NCI-H748 (cell line): ENCODE data around the gene RNF115.
"Not testable (repeated sequence)": the region's sequence is repeated elsewhere in the genome, so short reads cannot be mapped to it uniquely, and the experiment has no call there.

Experiments
- DNase-seq: peaks from one replicate; lab custom pipeline; 2025; ENCODE audit not compliant: unreplicated experiment; lab: John Stamatoyannopoulos, UW

Gene RNF115

GRCh38 chr1:145823565-145824498 lies at the start of gene RNF115, which contains the start of gene POLR3C:
RNF115 (minus strand) TSS chr1:145824095; CDS start chr1:145823873, 222 bp downstream.
POLR3C (plus strand) TSS chr1:145824200; CDS start chr1:145825777, 1,577 bp downstream.
- peak; percentile 95 for DNase-seq

- no peak for DNase-seq
Measured at GRCh38 chr1:145871994-145872924, 48.4 kb upstream of the RNF115 start.

- DNase-seq, result no peak
Measured at GRCh38 chr1:145868232-145868631, 44.3 kb upstream of the RNF115 start.

DNA sequence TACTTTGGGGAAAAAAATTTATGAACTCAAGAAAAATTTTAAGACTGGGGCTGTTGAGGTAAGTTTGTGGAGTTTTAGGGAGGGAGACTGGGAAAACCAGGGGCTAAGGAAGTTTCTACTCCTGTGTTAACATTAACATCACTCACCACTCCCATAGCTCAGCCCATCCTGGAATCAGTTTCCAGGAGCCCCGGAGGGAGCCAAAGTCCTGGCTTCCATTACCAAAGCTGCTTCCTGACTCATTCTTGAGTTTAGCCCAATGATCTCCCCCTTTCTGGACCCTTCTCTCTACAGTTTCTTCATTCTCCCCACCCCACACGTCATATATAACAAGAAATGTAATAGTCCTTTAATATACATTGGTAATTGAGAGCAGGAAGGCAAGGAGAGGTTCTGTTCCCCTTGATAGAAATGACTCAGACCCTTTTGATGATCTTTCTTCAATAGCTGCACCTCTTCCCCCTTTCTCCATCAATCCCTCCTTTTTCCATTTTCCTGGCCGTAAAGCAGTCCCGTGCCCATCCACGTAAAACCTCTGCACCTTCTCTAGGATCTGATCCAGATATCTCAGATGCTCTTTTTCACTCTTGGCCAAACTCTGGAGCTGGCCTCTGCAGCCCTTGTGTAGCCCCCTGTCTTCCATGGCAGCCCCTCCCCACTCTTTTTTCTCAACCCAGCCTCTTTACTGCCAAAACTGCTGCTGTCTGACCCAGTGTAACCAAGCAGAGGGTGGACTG lies 39.6 kb upstream of the RNF115 start:
- no peak for DNase-seq

GRCh38 chr1:145859491-145860023 lies 35.7 kb upstream of the RNF115 start:
- peak; percentile 90 for DNase-seq

DNA sequence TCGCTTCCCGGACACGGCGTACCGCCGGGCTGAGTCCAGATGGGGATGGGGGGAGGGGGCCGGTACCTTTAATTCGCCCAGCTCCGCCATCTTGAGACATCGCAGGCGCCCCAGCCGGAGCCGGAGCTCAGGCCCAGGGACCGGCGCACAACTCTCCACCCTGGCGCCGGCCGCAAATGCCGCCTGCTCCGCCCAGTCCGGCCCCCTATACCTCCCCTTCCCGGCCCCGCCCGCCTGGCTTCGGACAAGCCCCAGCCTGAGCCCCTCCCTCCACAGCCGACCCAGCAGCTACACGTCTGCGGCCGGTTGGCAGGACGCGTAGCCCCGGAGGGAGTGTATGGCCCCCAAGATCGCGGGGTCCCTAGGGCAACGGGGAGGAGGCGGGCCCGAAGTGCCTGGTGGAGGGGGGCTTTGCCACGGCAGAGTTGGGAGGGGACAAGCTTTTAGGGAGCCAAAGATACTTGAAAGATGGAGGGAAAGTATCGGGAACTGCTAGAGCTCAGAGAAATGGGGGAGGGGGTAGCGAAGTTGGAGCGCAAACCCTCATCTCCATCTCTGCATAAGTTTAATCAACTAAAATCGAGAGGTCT lies 35.1 kb upstream of the RNF115 start, which contains the start of gene PIAS3:
Gene PIAS3, minus strand, starts transcription at position 181 of the 590 bp plus-strand sequence. Its CDS starts 91 bp downstream, at position 90.
- DNase-seq, result peak; percentile 95

DNA sequence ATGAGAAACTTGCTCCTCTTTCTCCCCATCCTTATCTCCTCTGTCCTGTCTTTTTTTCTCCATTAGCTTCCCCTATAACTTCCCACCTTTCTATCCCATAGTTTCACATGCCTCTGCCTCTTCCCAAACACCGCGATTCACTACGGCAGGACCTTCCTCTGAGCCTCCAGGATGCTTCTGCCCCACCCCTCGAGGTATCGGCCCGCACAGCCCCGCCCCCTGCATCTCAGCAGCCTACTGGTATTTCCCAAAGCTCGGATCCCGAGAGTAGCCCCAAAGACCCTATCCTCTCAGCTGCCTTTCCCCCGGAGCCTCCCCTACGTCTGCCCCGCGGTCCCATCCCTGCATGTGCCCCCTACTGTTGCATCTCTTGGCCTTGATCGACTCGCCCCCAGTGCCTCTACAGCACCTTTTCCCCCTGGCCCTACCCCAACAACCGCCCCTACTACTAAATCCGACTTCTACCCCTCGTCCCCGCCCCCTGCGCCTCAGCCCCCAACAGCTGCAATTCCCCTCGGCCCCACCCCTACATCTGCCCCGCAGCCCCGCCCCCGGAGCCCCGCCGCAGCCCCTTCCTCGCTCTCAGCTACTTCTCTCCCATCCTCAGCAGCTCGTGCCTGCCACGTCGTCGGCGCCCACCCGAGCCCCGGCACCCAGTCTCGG lies 34.5 kb upstream of the RNF115 start:
- peak; percentile 84 for DNase-seq

GRCh38 chr1:145857170-145857569 lies 33.3 kb upstream of the RNF115 start:
- DNase-seq, result no peak

DNA sequence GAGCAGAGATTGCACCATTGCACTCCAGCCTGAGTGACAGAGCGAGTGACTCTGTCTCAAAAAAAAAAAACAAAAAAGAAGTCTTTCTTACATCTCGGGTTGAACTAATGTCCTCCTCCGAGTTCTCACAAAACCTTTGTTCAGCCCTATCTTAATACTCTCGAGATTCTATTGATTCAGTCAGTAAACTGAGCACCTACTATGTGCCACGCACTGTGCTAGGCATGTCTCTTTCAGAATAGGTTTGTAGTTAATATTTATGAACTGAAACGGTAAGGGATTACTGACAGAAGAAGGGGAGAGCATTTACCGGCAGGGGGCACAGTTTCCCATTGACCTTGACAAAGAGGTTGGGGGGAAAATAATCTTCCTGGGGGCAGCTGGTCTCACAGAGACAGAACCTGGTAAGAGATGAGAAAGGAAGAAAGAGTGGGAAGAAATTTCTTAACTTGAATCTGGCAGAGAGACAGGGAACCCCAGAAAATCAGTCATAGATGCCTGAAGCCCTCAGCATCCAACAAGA lies 31.6 kb upstream of the RNF115 start:
- no peak for DNase-seq

DNA sequence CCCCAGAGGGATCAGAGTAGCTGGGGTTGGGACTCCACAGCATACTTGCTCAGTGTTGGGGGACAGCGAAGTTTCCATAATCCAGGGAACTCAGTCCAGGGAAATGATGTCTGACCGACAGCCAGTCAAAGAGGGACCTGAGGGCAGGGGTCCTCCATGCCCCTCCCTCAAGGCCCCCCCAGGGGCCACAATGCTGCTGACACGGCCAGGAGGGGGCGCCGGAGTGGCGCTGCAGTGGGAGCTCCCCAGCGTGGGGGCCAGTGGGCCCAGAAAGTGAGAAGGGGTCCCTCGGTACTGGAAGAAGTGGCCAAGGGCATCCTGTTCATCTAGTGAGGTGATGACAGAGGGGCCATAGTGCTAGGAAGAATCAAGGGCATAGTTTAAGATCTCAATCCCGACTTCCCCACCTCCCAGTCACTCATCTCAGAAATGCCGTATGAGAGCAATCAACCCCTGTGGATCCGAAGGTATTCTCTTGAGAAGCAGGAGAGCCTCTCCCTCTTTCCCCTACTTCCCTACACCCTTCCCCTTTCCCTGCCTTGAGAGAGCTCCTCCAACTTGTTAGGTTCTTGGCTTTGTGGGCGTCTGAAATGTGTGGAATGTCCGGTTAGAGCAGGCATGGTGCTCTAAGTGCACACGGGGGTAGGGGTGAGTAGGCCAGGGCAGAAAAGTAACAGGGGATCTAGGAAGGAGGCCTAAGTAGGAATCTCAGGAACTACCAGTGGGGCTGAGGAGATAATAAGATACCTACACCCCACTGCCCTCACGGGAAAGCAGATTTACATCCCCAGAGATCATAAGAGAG lies 25.7 kb upstream of the RNF115 start:
- no peak for DNase-seq

GRCh38 chr1:145847827-145848226 lies 23.9 kb upstream of the RNF115 start:
- no peak for DNase-seq

- peak; percentile 63 for DNase-seq
Measured at GRCh38 chr1:145846201-145846612, 22.3 kb upstream of the RNF115 start.

DNA sequence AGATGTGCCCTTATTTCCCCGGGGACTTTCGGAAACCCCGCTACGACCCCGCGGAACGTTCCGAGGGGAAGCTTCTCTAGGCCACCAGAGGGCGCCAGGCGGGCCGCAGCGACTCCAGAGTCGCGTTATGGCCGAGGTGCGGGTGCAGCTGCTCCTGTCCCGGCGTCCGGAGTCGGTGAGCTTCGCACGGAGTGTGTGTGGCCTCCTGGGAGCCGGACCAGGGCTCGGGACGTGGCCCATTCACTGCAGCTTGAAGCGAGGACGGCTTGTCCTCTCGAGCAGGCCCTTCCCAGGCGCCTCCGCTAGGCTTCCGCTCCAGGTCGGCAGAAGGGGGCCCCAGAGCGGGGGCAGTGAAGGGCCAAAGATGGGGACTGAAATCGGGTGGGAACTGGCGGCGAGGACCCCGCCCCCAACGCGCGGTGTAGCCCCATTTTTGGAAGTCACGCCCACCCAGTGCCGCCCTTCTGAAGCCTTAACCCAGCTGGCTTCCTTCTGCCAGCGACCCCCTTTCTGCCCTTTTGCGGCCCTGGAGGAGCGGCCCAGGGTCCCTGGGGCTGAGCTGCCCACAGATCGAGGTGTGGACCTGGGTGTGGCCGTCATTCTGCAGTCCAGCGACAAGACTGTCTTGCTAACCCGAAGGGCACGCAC lies 21.7 kb upstream of the RNF115 start, which contains the start of gene NUDT17:
Gene NUDT17, plus strand, starts transcription at position 117 of the 648 bp plus-strand sequence. Its CDS starts 11 bp downstream, at position 128.
- peak; percentile 86 for DNase-seq

GRCh38 chr1:145845144-145845513 lies 21.2 kb upstream of the RNF115 start:
- peak; percentile 59 for DNase-seq

GRCh38 chr1:145843031-145843430 lies 19.1 kb upstream of the RNF115 start:
- no peak for DNase-seq

DNA sequence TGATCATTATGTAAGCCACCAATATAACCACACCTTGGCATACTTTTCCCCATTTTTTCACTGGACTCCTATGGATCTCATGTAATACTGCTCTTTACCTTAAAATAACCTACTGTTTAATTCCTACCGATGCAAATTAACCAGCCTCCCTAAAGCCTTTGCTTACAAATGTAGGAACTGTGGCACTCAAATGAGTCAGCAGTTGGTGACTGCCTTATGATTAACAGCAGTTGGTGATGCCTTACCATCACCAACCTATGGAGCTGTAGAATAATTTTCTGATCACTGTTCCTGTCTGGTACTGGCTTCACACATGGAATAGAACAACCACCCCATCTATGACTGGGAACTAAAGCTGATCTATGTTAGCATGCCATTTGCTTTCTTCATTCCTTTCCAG lies 13.8 kb upstream of the RNF115 start:
- DNase-seq, result no peak

DNA sequence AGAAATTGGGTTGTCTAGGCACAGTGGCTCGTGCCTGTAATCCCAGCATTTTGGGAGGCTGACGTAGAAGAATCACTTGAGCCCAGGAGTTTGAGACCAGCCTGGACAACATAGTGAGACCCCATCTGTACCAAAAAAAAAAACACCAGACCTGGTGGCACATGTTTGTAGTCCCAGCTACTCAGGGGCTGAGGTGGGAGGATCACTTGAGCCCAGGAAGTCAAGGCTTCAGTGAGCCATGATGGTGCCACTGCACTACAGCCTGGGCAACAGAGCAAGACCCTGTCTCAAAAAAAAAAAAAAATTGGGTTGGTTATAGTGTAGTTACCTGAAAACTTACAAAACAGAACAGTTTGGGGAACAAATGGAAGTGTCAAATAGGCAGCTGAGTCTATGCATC lies 6.9 kb upstream of the RNF115 start:
- DNase-seq, result not testable (repeated sequence)
